ENCODE data around the gene RBPJ.
A peak's percentile ranks its signal among the peaks of the same experiment; 100 is the strongest.
"Not testable (repeated sequence)": the region's sequence is repeated elsewhere in the genome, so short reads cannot be mapped to it uniquely, and the experiment has no call there.

RBPJ gene

GRCh38 chr4:26402017-26402416, 81.2 kb downstream of the RBPJ start:
- H3K79me2 ChIP-seq (ENCODE audit: control insufficient read depth, insufficient read depth, low read length); H3K9ac ChIP-seq (ENCODE audit: low read length); H3K36me3 ChIP-seq (ENCODE audit: control insufficient read depth, insufficient read depth, low read length); H2BK15ac ChIP-seq (replicated peaks; ENCODE audit: low read depth); H2BK120ac ChIP-seq (ENCODE audit: low read depth, low read length); DNase-seq; H3K23ac ChIP-seq (ENCODE audit: low read length); H3K4me1 ChIP-seq (ENCODE audit: control insufficient read depth, low read depth, low read length); H2AK5ac ChIP-seq (ENCODE audit: low read length); H3K4ac ChIP-seq (ENCODE audit: low read depth, low read length); H3K56ac ChIP-seq (ENCODE audit: low read length); H2BK5ac ChIP-seq (ENCODE audit: low read length); H3K4me2 ChIP-seq (ENCODE audit: low read length); H3K18ac ChIP-seq (ENCODE audit: low read length); H3K79me1 ChIP-seq (ENCODE audit: low read length); H3K4me3 ChIP-seq (ENCODE audit: low read length); H4K5ac ChIP-seq (ENCODE audit: low read length); H3K27me3 ChIP-seq (ENCODE audit: insufficient read depth, low read length, poor library complexity); H3K27ac ChIP-seq (ENCODE audit: low read depth, low read length); H4K8ac ChIP-seq (ENCODE audit: low read depth, low read length): not testable (repeated sequence)
- no CpG with 5 or more reads among the region's 3 CpGs for WGBS (ENCODE audit: extremely low coverage, insufficient coverage, low lambda C conversion rate)

- Histone ChIP-seq H3K9ac (ENCODE audit: low read length) (no peak overlapping the region), H3K4me3 (ENCODE audit: low read length) (no peak overlapping the region), H3K4me2 (ENCODE audit: low read length) (no peak overlapping the region), H2BK120ac (ENCODE audit: low read depth, low read length) (no peak overlapping the region), H3K79me2 (ENCODE audit: control insufficient read depth, insufficient read depth, low read length) (peaks cover 2% of the 10 kb centered on the region), H3K27ac (ENCODE audit: low read depth, low read length) (no peak overlapping the region), H4K8ac (ENCODE audit: low read depth, low read length) (no peak overlapping the region), H3K56ac (ENCODE audit: low read length) (no peak overlapping the region), H2BK15ac (replicated peaks; ENCODE audit: low read depth) (no peak overlapping the region), H2BK5ac (ENCODE audit: low read length) (no peak overlapping the region), H3K4me1 (ENCODE audit: control insufficient read depth, low read depth, low read length) (peaks cover 2% of the 10 kb centered on the region), H3K23ac (ENCODE audit: low read length) (no peak overlapping the region), H4K5ac (ENCODE audit: low read length) (no peak overlapping the region), H3K36me3 (ENCODE audit: control insufficient read depth, insufficient read depth, low read length) (peaks cover 2% of the 10 kb centered on the region), H3K18ac (ENCODE audit: low read length) (no peak overlapping the region), H3K79me1 (ENCODE audit: low read length) (peaks cover 3% of the 10 kb centered on the region), H3K27me3 (ENCODE audit: insufficient read depth, low read length, poor library complexity) (no peaks in the 10 kb centered on the region), H3K4ac (ENCODE audit: low read depth, low read length) (no peak overlapping the region), H2AK5ac (ENCODE audit: low read length) (no peak overlapping the region)
- WGBS (ENCODE audit: extremely low coverage, insufficient coverage, low lambda C conversion rate) = no CpG with 5 or more reads among the region's 3 CpGs
- no peak for DNase-seq
Observed at GRCh38 chr4:26402458-26402857, 81.6 kb downstream of the RBPJ start.

- Histone ChIP-seq H3K4me3 (ENCODE audit: low read length) (no peak overlapping the region), H3K36me3 (ENCODE audit: control insufficient read depth, insufficient read depth, low read length) (peaks cover 2% of the 10 kb centered on the region), H3K27me3 (ENCODE audit: insufficient read depth, low read length, poor library complexity) (no peaks in the 10 kb centered on the region), H3K18ac (ENCODE audit: low read length) (no peak overlapping the region), H4K8ac (ENCODE audit: low read depth, low read length) (no peak overlapping the region), H3K4me2 (ENCODE audit: low read length) (no peak overlapping the region), H2BK120ac (ENCODE audit: low read depth, low read length) (no peak overlapping the region), H4K5ac (ENCODE audit: low read length) (no peak overlapping the region), H2AK5ac (ENCODE audit: low read length) (no peak overlapping the region), H2BK5ac (ENCODE audit: low read length) (no peak overlapping the region), H3K4ac (ENCODE audit: low read depth, low read length) (no peak overlapping the region), H3K79me1 (ENCODE audit: low read length) (peaks cover 3% of the 10 kb centered on the region), H3K27ac (ENCODE audit: low read depth, low read length) (no peak overlapping the region), H3K4me1 (ENCODE audit: control insufficient read depth, low read depth, low read length) (peaks cover 2% of the 10 kb centered on the region), H3K9ac (ENCODE audit: low read length) (no peak overlapping the region), H2BK15ac (replicated peaks; ENCODE audit: low read depth) (no peak overlapping the region), H3K56ac (ENCODE audit: low read length) (no peak overlapping the region), H3K79me2 (ENCODE audit: control insufficient read depth, insufficient read depth, low read length) (peaks cover 2% of the 10 kb centered on the region), H3K23ac (ENCODE audit: low read length) (no peak overlapping the region)
- WGBS (ENCODE audit: extremely low coverage, insufficient coverage, low lambda C conversion rate) = no CpG with 5 or more reads among the region's 3 CpGs
- peak; percentile 48 for DNase-seq
Observed at GRCh38 chr4:26404743-26405206, 84.0 kb downstream of the RBPJ start.

- H3K79me2 ChIP-seq (ENCODE audit: control insufficient read depth, insufficient read depth, low read length) = peaks cover 2% of the 10 kb centered on the region
- H2BK15ac ChIP-seq (replicated peaks; ENCODE audit: low read depth) = no peak overlapping the region
- peaks cover 3% of the 10 kb centered on the region for H3K79me1 ChIP-seq (ENCODE audit: low read length)
- no peaks in the 10 kb centered on the region for H3K4me1 ChIP-seq (ENCODE audit: control insufficient read depth, low read depth, low read length)
- H3K23ac ChIP-seq (ENCODE audit: low read length) = no peak overlapping the region
- no peak overlapping the region for H2BK5ac ChIP-seq (ENCODE audit: low read length)
- H2AK5ac ChIP-seq (ENCODE audit: low read length) = no peak overlapping the region
- no peak overlapping the region for H3K4me2 ChIP-seq (ENCODE audit: low read length)
- H2BK120ac ChIP-seq (ENCODE audit: low read depth, low read length) = no peak overlapping the region
- peaks cover 2% of the 10 kb centered on the region for H3K36me3 ChIP-seq (ENCODE audit: control insufficient read depth, insufficient read depth, low read length)
- H3K9ac ChIP-seq (ENCODE audit: low read length) = no peak overlapping the region
- no peaks in the 10 kb centered on the region for H3K27me3 ChIP-seq (ENCODE audit: insufficient read depth, low read length, poor library complexity)
- H4K5ac ChIP-seq (ENCODE audit: low read length) = no peak overlapping the region
- H3K56ac ChIP-seq (ENCODE audit: low read length) = no peak overlapping the region
- H3K4ac ChIP-seq (ENCODE audit: low read depth, low read length) = no peak overlapping the region
- H3K4me3 ChIP-seq (ENCODE audit: low read length) = peak overlapping the region; percentile 16
- no peak overlapping the region for H4K8ac ChIP-seq (ENCODE audit: low read depth, low read length)
- no CpG with 5 or more reads among the region's 4 CpGs for WGBS (ENCODE audit: extremely low coverage, insufficient coverage, low lambda C conversion rate)
- H3K18ac ChIP-seq (ENCODE audit: low read length) = no peak overlapping the region
- H3K27ac ChIP-seq (ENCODE audit: low read depth, low read length) = no peak overlapping the region
- peak; percentile 7 for DNase-seq
Observed at GRCh38 chr4:26406346-26406975, 85.6 kb downstream of the RBPJ start.

- Histone ChIP-seq H3K18ac (ENCODE audit: low read length) (no peak overlapping the region), H3K4me3 (ENCODE audit: low read length) (no peak overlapping the region), H3K23ac (ENCODE audit: low read length) (no peak overlapping the region), H3K36me3 (ENCODE audit: control insufficient read depth, insufficient read depth, low read length) (peaks cover 2% of the 10 kb centered on the region), H3K4me1 (ENCODE audit: control insufficient read depth, low read depth, low read length) (no peaks in the 10 kb centered on the region), H3K56ac (ENCODE audit: low read length) (no peak overlapping the region), H3K4me2 (ENCODE audit: low read length) (no peak overlapping the region), H3K79me1 (ENCODE audit: low read length) (peaks cover 3% of the 10 kb centered on the region), H2BK15ac (replicated peaks; ENCODE audit: low read depth) (no peak overlapping the region), H3K4ac (ENCODE audit: low read depth, low read length) (no peak overlapping the region), H3K27me3 (ENCODE audit: insufficient read depth, low read length, poor library complexity) (no peaks in the 10 kb centered on the region), H4K8ac (ENCODE audit: low read depth, low read length) (no peak overlapping the region), H2BK120ac (ENCODE audit: low read depth, low read length) (no peak overlapping the region), H3K9ac (ENCODE audit: low read length) (no peak overlapping the region), H2AK5ac (ENCODE audit: low read length) (no peak overlapping the region), H4K5ac (ENCODE audit: low read length) (no peak overlapping the region), H3K27ac (ENCODE audit: low read depth, low read length) (no peak overlapping the region), H3K79me2 (ENCODE audit: control insufficient read depth, insufficient read depth, low read length) (peaks cover 2% of the 10 kb centered on the region), H2BK5ac (ENCODE audit: low read length) (no peak overlapping the region)
- DNase-seq = no peak
- no CpG with 5 or more reads among the region's 1 CpG for WGBS (ENCODE audit: extremely low coverage, insufficient coverage, low lambda C conversion rate)
Observed at GRCh38 chr4:26407476-26407875, 86.7 kb downstream of the RBPJ start.
